ENCODE results near the gene ADCY5.
"Not testable (repeated sequence)": the region's sequence is repeated elsewhere in the genome, so short reads cannot be mapped to it uniquely, and the experiment has no call there.

The ADCY5 gene

DNA sequence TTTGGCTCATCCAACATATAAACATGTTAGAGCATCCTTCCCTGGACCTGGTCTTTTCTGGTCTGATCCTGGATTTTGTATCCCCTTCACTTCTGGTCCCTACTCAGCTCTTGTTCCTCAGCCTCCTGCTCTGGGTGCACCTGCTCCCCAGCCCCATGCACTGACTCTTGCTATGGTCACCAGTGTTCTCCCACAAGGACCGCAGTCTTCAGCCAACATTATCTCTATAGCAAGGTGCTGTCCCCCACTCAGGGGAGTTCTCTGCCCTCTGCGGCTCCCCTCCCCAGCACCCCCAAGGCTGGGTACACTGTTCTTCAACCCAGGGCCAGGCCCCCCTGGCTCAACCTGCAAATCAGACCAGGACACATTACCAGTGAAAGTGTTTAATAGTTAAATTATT, 167.0 kb downstream of the ADCY5 start:
- DNase-seq = no peak

DNA sequence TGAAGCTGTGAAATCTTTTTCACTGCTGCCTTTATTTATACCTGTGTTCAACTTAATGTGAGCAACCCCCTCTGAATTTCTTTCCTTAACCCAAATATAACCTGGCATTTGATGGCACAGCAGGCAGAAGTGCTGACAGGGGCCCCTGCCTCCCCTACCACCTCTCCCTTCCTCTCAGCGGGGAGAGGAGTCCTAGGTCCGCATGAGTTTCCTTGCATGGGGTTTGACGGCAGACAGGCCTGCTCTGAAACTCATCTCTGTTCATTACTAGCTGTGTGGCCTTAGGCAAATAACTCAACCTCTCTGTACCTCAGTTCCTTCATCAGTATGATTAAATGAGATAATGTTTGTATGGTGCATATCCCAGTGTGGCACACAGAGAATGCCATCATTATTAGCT, 167.5 kb downstream of the ADCY5 start:
- DNase-seq = no peak

DNA sequence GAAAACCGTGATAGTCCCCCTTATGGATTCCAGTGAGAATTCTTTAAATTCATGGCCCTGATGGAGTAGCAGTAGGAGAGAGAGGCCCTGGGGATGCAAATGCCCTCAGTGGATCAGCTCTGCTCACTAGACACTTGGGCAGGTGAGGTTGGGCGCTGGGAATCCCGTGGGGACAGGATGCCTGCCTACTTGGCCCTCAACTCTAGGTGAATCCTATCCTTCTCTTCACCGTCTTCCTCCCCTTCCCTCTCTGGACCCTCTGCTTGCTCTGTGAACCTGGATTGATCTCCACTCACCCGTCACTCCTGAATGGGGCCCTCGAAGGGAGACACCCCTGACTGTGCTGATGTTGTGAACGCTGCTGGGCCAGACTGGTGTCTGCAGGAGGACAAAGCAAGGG, 169.8 kb downstream of the ADCY5 start:
- DNase-seq = no peak

DNA sequence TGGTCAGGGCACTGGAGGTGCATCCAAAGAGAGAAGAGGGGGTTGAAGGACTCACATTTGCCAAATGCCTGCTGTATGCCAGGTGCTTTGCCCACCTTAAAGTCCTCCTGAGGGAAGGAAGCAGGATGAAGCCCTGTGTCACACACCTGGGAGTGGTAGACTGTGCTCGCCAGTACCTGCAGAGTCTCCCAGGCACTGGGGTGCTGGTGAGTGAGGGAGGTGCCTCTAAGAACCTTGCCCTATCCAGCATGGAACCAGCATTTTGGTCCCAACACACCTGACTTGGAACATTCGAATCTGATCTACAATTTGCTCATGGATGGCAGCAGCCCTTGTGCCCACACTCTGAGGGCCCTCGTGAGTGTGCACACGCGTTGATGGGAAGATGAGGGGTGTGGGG, 170.4 kb downstream of the ADCY5 start:
- no peak for DNase-seq

DNA sequence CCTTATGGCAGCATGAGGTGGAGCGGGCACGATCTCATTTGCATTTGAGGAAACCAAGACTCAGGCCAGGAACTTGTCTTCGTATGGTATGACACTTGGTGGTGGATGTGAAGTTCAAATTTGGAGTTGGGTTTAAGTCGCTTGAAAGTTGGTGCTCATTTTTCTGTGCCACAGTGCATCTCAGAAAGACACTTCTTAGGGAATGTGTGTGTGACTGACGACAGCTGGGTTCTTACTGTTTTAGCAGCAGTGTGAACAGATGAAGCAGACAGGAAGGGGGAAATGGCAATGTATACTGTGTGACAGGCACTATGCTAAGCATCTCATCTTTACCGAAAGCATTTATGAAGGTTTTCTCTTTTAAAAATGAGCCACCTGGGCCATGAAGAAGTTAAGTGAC, 171.8 kb downstream of the ADCY5 start:
- no peak for DNase-seq

DNA sequence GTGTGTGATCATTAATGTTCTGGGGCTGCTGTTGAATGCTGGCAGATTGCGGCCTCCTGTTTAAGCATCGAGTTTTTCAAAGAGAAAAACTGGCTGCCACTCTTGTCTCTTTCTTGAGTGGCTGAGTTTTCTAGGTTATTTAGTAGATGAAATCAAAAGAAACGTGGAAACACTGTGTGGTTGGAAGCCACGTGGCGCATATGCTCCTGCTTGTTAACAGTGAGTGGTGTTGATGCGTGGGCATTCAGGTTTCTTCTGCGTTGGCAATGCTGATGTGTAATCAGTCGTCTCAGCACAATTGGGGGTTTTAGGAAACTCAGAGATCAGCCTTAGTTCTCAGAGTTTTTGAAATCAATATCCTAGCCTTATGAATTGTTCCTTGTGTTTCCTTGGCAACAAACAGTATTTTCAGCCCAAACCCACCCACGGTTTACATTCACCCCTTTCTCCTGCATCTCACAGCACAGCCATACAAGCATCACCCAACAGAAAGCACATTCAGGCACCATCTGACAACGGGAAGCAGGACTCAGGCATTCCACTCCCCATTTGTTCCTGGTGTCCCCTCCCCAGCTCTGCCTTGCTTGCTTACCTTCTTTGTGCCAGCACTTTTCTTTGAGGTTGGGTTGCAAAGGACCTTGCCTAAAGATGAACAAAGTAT, 172.4 kb downstream of the ADCY5 start:
- no peak for DNase-seq

DNA sequence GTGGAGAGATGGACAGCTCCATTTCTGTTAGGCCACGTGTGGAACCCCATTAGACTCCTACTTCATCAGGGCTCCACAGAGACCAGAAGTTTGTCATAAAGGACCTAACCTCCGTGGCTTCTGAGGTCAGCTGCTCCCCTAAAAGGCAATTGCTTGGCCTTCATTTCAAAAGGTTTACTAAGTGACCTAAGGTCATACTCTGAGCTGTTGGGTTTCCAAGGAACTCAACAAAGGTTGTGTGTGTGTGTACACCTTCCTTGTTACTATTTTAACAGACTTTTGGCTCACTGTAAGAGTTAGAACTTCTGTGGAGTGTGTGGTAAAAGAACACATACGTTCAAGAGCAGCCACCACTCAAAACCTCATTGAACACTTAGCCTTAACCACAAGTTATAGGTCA, 173.2 kb downstream of the ADCY5 start:
- no peak for DNase-seq

DNA sequence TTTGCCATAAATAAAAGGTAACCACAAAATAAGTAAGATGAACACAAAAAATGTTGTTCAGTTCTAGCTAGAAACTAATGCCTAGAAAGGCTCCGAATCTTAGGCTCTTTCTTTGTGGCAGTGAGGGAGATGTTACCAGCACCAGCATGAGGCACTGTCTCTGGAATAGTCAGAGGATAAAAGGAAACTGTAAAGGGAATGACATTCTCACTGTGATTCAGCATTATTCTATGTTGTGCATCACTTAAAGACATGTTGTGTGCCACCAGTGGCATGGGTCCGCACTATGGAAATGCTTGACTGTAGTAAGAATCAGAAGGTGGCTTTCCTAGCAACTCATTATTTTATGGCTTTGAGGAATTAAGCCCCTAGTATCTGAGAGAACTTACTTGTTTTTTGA, 176.3 kb downstream of the ADCY5 start:
- no peak for DNase-seq

DNA sequence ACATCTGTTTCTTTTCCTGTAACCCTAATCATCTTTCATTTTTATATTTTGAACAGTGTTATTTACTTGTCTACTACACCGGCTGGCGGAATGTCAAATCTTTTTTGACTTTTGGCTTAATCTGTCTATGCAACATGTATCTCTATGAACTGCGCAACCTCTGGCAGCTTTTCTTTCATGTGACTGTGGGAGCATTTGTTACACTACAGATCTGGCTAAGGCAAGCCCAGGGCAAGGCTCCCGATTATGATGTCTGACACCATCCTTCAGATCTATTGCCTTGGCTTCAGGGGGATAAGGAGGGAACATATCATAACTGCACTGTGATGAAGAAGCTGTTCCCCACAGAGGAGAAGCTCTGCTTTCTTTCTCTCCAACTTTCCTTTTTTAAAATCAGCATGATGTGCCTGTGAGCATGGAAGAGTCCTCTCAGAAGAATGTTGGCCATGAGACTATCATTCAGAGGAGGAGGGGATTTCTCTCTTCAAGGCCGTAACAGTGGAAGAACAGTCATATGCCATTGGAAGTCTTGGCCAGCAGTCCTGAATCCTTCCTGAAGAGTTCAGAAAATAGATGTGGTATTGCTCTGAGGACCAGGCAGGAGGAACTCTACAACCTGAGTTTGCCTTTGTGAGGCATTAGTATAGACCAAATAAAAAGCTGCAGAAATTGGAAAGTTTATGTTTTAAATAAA, 177.3 kb downstream of the ADCY5 start:
- DNase-seq = no peak

DNA sequence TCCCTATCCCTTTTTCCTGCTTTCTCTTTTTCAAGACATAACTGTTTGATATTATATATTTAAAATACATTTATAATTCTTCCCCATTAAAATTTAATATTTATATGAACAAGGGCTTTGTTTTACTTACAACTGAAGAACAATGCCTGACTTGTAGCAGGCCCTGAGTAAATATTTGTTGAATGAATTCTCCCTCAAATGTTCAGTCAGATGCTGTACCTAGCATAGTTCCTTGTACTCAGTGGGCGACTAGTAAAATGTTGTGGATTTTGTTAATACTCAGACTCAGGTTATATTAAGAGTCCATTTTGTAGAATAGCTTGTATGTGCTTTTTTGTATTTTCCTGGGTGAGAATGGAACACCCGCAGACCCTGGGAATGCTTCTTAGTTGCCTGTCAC, 178.1 kb downstream of the ADCY5 start:
- DNase-seq = no peak

DNA sequence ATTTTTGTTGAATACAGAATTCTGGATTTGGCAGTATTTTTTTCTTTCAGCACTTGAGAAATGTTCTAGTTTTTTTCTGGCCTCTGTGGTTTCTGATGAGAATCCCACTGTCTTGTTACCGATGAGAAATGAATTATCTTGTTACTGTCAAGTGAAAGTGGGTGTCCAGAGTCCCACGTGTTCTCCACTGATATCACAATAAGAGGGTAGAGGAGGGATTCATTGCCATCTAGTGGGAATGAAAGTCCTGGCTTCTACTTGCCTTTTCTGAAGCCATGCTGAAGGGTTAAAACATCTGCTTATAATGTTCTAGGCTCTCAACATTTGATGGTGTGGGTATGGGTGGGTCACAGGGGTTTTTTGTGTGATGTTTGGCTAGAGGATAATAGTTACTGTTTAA, 181.1 kb downstream of the ADCY5 start:
- no peak for DNase-seq

DNA sequence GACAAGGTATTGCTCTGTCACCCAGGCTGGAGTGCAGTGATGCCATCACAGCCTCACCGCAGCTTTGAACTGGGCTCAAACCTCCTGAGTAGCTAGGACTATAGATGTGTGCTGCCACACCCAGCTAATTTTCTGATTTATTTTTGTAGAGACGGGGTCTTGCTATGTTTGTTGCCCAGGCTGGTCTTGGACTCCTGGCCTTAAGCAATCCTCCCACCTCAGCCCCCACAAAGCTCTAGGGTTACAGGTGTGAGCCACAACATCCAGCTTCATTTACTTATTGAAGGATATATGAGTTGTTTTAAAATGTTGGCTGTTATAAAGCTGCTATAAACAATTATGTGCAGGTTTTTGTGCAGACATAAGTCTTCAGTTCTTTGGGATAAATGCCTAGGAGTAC, 184.9 kb downstream of the ADCY5 start:
- DNase-seq = no peak

DNA sequence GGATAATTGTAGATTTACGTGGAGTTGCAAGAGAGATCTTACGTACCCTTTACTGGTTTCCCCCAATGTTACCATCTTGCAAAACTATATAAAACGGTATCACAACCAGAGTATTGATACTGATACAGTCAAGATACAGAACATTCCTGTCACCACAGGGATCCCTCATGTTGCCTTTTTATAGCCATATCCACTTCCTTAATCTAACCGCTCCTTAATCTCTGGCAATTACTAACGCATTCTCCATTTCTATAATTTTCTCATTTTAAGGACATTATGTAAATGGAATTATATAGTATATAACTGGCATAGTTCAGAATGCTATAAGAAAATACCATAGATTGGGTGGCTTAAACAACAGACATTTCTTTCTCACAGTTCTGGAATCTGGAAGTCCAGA, 186.0 kb downstream of the ADCY5 start:
- DNase-seq = no peak

DNA sequence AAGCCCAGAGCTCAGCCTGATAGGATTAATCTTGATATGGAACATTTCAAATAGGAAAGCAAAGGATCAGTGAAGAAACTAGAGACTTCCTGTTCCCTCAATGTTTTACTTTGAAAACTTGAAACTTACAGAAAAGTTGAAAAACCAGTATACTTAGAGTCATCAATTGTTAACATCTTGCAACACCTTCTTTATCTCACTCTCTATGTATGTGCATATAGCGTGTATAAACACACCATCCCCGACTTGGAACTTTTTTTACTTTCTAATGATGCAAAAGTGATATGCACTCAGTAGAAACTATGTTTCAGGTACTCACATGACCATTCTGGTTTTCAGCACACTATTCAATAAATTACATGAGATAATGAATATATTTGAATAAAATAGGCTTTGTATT, 186.7 kb downstream of the ADCY5 start:
- no peak for DNase-seq

DNA sequence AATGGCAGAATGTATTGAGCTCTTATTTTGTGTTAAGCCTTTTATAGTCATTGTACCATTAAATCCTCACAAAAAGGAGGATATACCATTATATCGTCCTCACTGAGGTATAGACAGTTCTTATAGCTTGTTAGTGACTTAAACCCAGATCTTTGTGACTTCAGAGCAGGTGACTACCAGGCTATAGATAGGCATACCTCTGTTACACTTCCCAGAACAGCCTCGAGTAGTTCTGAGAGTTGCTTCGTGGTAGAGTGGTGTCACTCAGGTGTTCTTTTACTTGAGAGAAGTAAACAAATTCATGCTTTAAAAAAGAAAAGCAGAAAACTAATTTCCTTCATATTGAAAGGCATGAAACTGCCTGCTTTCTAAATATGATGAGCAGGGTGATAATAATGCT, 187.2 kb downstream of the ADCY5 start:
- DNase-seq = no peak

DNA sequence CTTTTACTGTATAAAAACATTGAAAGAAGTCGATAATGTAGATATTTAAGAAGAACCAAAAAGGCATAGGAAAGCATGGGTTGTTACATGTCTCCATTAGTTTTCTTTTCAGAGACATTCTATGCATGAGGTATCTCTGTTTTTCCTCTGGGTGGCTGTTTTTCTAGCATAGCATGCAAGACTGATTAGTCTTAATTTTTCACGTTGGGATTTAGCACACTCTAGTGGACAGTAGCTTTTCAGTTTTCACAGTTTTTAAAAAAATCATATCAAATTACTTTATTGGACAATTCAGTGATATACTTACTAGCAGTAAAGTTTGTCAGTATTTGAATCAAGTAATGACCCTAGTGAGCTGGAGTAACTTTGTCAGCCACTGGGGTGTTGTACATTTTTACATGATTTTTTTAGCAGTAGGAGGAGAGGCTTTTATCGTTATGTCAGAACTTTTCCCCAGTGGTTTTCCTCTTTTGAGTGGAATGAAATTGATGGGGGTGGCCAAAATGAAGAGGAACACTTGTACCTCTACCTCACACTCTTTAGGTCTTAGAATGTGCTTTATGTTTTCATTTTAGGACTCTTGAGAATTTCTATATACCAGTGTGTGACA, 190.0 kb downstream of the ADCY5 start:
- peak; percentile 61 for DNase-seq

DNA sequence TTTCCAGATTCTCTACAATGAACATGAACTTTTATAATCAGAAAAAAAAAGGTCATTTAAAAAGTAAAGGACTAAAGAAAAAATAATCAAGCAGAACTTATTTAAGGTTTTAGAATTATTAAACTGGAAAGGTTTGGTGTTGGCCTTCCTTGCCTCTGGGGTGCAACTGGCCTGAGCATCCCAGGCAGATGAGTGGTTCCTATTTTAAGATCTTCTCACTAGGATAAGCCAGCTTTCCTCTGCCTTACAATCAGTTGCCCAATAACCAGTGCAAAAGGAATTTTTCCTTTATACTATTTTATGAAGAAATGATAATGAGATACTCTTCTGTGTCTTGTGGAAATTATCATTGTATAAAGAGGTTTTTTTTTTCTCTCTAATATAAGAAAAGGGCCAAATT, 190.5 kb downstream of the ADCY5 start:
- no peak for DNase-seq

DNA sequence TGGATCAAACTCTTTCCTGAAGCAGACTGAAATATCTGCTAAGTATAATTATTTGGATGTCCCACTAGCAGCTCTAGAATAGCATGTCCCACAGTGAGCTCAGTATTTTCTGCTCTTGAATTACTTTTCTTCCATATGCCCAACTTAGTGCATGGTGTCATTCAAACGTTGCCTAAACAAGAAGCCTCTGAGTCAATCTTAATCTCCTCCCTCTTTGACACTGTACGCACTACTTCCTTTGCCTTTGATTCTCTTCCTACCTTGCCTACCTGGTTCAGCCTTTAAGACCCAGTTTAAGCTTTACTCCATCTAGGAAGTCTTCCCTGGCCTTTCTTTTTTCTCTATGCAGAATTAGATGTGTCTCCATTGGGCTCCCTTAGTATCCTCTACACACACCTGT, 192.6 kb downstream of the ADCY5 start:
- no peak for DNase-seq

DNA sequence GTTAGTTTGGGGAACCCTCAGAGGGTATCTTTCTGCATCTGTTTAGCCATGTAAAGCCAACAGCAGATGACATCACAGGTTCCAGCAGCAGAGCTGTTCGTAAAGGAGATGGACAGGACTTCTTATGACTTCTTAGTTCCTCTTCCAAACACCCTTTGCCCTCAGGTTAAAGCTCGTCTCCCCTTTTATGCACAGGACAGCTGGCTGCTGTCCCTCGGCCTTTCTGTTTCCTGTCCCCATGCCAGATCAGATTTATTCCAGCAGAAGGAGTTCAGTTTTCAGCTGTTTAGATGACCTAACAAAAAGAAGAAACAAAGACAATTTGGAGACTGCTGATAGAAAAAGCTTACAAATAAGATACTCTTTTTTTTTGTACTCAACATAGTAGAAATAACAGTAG, 202.0 kb downstream of the ADCY5 start:
- DNase-seq = no peak

DNA sequence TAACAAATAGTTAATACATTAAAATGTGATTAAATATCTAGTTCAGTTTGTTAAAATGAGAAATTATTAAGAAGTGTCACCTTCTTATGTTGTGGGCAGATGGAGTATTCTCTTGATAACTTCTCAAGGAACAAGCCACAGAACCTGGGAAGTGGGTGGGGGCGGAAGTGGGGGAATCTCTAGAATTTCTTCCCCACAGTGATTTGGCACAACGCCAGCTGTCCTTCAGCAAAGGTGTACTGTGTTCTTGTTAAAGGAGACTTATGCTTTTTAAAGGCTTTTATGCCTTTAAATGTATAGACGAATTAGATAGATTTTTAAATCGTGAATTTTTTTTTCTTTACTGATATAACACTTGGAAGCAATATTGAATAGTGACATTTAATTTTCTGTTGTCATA, 204.8 kb downstream of the ADCY5 start:
- no peak for DNase-seq

DNA sequence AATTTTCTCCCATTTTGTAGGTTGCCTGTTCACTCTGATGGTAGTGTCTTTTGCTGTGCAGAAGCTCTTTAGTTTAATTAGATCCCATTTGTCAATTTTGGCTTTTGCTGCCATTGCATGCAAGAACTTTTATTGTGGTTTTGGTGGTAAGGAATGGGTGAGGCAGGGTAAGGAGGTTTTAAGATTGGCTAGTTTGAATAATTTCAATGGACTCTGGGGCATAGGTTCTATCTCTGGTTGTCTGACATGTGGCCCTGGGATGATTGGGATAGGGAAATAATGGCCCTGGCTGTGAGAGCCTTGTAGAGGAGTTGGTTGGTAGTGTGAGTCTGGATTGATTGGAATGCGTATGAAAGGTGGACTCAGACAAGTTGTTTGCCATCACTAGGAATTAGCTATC, 209.1 kb downstream of the ADCY5 start:
- DNase-seq = no peak

DNA sequence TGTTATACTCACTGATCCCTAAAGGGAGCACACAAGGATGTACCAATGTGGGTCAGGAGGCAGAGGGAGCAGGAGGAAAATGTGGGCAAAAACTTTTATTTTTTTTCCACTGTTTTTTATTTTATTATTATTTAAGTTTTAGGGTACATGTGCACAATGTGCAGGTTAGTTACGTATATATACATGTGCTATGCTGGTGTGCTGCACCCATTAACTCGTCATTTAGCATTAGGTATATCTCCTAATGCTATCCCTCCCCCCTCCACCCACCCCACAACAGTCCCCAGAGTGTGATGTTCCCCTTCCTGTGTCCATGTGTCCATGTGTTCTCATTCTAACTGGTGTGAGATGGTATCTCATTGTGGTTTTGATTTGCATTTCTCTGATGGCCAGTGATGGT, 209.7 kb downstream of the ADCY5 start:
- DNase-seq = not testable (repeated sequence)

DNA sequence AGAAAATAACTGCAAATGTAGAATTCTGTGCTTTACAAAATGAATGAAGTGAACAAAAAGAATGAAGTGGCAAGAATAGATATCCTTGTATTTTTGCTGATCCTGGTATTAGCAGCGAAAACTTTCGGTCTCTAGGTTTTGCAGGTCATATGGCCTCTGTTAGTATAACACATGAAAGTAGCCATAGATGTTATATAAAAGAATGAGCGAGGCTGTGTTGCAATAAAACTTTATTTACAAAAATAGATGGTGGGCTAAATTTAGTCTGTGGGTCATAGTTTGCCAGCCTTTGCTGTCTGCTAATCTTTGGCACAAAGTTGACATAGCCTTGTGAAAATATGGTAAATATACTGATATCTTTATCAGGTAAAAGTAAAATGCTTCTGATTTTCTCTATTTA, 212.0 kb downstream of the ADCY5 start:
- no peak for DNase-seq

Measured in NCI-H1694 (cell line).